ENCODE results near the gene WDFY2. TPM values are rescaled to one million over a fixed set of nuclear protein-coding genes. Genes with fewer than 3 reads are reported as not detected.

Gene WDFY2
- total RNA-seq, 1 donor from 2014 or later = 20.8 TPM

DNA sequence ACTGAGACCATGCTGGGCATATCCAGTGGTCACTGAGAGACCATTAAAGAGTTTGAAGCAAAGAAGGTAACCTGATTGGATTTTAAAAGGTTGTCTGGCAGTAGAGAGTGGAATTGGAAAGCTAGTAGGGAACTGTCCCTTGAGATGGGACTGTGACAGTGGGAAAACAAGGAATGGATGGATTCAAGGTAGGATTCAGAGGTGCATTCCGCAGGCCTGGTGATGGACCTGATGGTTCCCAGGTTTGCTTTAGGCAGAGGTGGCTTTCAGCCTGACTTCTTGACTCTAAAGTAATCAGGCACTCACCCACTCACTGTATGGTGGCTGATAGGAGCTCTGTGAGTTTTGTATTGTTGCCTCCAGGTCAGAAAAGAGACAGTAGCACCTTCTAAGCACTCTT, 146.7 kb downstream of the WDFY2 start:
- Mint-ChIP-seq H3K36me3 (ENCODE audit: low read depth) (peaks cover 27% of the 10 kb centered on the region), H3K27ac (no peak overlapping the region), H3K9me3 (no peaks in the 10 kb centered on the region), H3K4me3 (no peak overlapping the region), H3K27me3 (no peaks in the 10 kb centered on the region), H3K4me1 (no peaks in the 10 kb centered on the region)
- TF ChIP-seq, protein P1, sequence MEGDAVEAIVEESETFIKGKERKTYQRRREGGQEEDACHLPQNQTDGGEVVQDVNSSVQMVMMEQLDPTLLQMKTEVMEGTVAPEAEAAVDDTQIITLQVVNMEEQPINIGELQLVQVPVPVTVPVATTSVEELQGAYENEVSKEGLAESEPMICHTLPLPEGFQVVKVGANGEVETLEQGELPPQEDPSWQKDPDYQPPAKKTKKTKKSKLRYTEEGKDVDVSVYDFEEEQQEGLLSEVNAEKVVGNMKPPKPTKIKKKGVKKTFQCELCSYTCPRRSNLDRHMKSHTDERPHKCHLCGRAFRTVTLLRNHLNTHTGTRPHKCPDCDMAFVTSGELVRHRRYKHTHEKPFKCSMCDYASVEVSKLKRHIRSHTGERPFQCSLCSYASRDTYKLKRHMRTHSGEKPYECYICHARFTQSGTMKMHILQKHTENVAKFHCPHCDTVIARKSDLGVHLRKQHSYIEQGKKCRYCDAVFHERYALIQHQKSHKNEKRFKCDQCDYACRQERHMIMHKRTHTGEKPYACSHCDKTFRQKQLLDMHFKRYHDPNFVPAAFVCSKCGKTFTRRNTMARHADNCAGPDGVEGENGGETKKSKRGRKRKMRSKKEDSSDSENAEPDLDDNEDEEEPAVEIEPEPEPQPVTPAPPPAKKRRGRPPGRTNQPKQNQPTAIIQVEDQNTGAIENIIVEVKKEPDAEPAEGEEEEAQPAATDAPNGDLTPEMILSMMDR (IDR thresholded peaks at IDR 0.05) = no peak
- CTCF ChIA-PET = no interaction called here
- intact Hi-C loops (cut with micrococcal nuclease) = no loop called here
- ATAC-seq (ENCODE audit: low read depth) (no peak), DNase-seq (no peak)
- POLR2A ChIA-PET = no interaction called here

- POLR2A ChIA-PET = interaction anchor here (1.1 kb wide), 1 partner anchor 279 kb away, joined by 3 read pairs; the partner anchor contains the start of gene INTS6
- Mint-ChIP-seq H3K36me3 (ENCODE audit: low read depth) (peaks cover 28% of the 10 kb centered on the region), H3K4me1 (no peaks in the 10 kb centered on the region), H3K9me3 (no peaks in the 10 kb centered on the region), H3K4me3 (no peak overlapping the region), H3K27me3 (no peaks in the 10 kb centered on the region), H3K27ac (no peak overlapping the region)
- intact Hi-C loops (cut with micrococcal nuclease) = no loop called here
- ATAC-seq (ENCODE audit: low read depth) (no peak), DNase-seq (no peak)
- TF ChIP-seq, protein P1 (IDR thresholded peaks at IDR 0.05) = no peak
- CTCF ChIA-PET = interaction anchor here (0.8 kb wide), 1 partner anchor 297 kb away, joined by 4 read pairs; no protein-coding TSS in a partner anchor
These were observed 147.5 kb downstream of the WDFY2 start for GRCh38 chr13:51731759-51732158.

GRCh38 chr13:51733374-51734298, 149.4 kb downstream of the WDFY2 start:
- ChIA-PET POLR2A (no interaction called here), CTCF (no interaction called here)
- intact Hi-C loops (cut with micrococcal nuclease) = no loop called here
- H3K9me3 Mint-ChIP-seq = no peaks in the 10 kb centered on the region
- no peak overlapping the region for H3K4me3 Mint-ChIP-seq
- peaks cover 34% of the 10 kb centered on the region for H3K36me3 Mint-ChIP-seq (ENCODE audit: low read depth)
- ATAC-seq (ENCODE audit: low read depth) (no peak), DNase-seq (no peak)
- H3K4me1 Mint-ChIP-seq = no peaks in the 10 kb centered on the region
- H3K27ac Mint-ChIP-seq = no peak overlapping the region
- H3K27me3 Mint-ChIP-seq = no peaks in the 10 kb centered on the region
- TF ChIP-seq, protein P1 (IDR thresholded peaks at IDR 0.05) = no peak

GRCh38 chr13:51734786-51735185, 150.5 kb downstream of the WDFY2 start:
- Mint-ChIP-seq H3K4me3 (no peak overlapping the region), H3K36me3 (ENCODE audit: low read depth) (peaks cover 46% of the 10 kb centered on the region), H3K27ac (no peak overlapping the region), H3K4me1 (no peaks in the 10 kb centered on the region), H3K27me3 (no peaks in the 10 kb centered on the region), H3K9me3 (no peaks in the 10 kb centered on the region)
- POLR2A ChIA-PET = no interaction called here
- intact Hi-C loops (cut with micrococcal nuclease) = no loop called here
- DNase-seq (no peak), ATAC-seq (ENCODE audit: low read depth) (no peak)
- TF ChIP-seq, protein P1 (IDR thresholded peaks at IDR 0.05) = no peak
- CTCF ChIA-PET = no interaction called here

DNA sequence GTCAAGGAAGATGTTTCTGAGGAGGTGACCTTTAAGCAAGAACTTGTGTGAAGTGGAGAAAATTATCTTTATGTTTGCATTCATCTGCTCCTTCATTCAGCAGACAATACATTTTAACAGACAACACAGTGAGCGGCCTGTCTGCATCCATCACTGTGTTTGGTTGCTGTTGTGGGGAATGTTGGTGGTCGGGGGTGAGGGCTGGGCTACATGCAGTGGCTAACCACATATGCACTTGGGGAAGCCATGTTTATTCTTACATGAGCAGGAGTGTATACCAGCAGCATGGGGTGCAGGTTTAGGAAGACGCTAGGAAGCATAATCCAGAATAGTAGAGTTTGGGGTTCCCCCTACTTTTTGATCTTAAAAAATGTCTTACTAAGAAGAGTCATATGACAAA, 153.3 kb downstream of the WDFY2 start:
- Mint-ChIP-seq H3K27me3 (no peaks in the 10 kb centered on the region), H3K4me3 (no peak overlapping the region), H3K36me3 (ENCODE audit: low read depth) (peaks cover 70% of the 10 kb centered on the region), H3K9me3 (no peaks in the 10 kb centered on the region), H3K4me1 (no peaks in the 10 kb centered on the region), H3K27ac (no peak overlapping the region)
- TF ChIP-seq, protein P1 (IDR thresholded peaks at IDR 0.05) = no peak
- intact Hi-C loops (cut with micrococcal nuclease) = no loop called here
- CTCF ChIA-PET = no interaction called here
- DNase-seq (no peak), ATAC-seq (ENCODE audit: low read depth) (no peak)
- POLR2A ChIA-PET = no interaction called here

All from activated B cell treated with CpG ODN at 0.5 μM for 24 hours (primary cell).